ENCODE data around the gene RNF10.

DNA sequence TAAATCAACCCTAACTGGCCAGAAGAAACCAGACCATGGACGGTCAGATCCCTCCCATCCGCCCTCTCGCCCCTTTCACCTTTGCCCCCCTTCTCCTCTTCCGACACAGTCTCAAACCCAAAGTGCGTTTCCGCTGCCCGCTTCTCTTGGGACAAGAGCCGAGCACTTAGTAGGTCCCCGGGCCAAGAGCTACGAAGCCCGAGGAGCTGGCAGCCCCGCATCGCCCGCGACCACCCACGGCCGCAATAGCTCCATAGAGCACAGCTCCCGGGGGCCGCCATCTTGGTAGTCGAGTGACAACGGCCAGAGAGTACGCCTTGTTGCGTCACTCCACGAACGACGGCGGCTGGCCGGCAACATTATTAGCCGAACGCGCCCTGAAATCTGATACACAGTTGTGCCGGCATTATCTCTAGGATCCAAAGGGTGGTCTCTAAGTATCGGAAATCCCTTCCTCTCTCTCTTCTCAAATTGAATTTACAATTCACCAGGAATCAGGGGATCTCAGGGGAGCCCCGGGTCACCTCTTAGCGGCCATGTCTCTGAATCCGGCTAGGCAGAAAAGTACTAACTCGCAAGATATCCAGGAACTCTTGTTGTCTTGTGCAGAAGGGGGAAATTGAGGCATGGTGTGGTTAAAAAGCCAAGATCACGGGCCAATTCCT is 5.2 kb upstream of the RNF10 start, which contains the start of gene COQ5:
- peak; percentile 72 for TF ChIP-seq POLR2A (IDR thresholded peaks at IDR 0.05)
- no peak for TF ChIP-seq CTCF (IDR thresholded peaks at IDR 0.05)
